ENCODE measurements around the gene USP22. TPM values are rescaled to one million over a fixed set of nuclear protein-coding genes. Genes with fewer than 3 reads are reported as not detected.

USP22 gene
- total and polyA plus RNA-seq, 2 of the 4 experiments (the other 2 are of a cell fraction): 161 to 319 TPM

DNA sequence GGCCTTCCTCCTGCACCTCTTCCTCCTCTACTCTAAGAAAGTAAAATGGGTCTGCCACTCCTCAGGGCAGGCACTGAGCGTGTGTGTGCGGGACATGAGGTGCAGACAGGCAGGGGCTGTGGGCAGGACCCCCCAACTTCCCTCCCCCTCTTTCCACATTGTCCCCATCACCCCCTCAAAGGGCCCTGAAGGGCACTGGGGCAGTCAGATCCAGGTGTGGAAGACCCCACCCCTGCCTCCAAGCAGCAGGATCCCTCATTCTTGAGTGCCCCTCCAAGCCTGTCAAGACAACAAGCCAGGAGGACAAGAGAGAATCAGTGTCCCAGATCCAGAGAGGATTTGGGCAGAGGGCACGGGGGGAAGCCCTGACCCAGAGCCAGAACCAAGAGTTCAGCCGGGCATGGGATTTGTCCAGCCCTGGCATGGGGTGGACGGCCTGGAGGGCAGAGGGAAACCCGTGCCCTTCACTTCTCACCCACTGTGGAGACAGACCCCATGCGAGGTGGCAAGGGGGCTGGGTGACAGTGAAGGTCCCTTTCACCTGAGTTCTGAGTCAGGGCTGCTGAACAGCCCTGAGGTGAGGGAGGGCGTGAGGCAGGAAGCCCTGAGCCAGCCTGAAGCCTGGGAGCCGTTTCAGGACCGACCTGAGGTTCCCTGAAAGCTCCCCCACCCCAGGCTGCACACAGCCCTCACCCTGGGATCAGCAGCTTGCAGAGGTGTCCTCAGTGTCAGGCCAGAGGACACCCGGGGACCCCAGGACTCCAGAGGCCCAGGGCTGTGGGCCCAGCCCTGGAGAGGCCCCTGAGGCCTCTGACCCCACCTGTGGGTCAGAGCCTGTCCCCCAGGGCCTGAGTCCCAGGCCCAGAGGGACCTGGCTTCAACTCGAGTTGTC is 45.8 kb downstream of the USP22 start:
- dilution Hi-C loops (cut with HindIII; ENCODE audit: low sequenced_read_pairs, unreplicated experiment): no loop called here
- intact Hi-C loops (cut with micrococcal nuclease): loop anchor here (10.0 kb wide), 1 partner anchor 772 kb away; no protein-coding TSS in a partner anchor
- in situ Hi-C loops (cut with MboI; ENCODE audit: low sequenced_read_pairs): loop anchor here (10.0 kb wide), 1 partner anchor 192 kb away; no protein-coding TSS in a partner anchor

More for the DNA sequence above, 45.8 kb downstream of the USP22 start:
- H3K4ac ChIP-seq (ENCODE audit: low read depth, low read length): no peak overlapping the region
- H3K4me3 ChIP-seq (ENCODE audit: insufficient read depth, low read depth, low read length): no peak overlapping the region
- WGBS, 2 experiments (ENCODE audit: extremely low coverage in 2 of 2, insufficient read length in 1 of 2): 80% methylated on average over 1 of the region's 12 CpGs; no CpG with 5 or more reads in 1 of the 2 experiments
- H3K9ac ChIP-seq (ENCODE audit: low read depth, low read length): no peak overlapping the region
- H2BK120ac ChIP-seq (ENCODE audit: low read depth, low read length): no peak overlapping the region
- H3K4me1 ChIP-seq (ENCODE audit: control insufficient read depth, insufficient read depth, low read length): peaks cover 7% of the 10 kb centered on the region; the same call in 1 of the 2 replicates
- H4K20me1 ChIP-seq (ENCODE audit: insufficient read depth, low read length): peaks cover 51% of the 10 kb centered on the region
- no peak overlapping the region for H2AFZ ChIP-seq (replicated peaks; ENCODE audit: low read length, poor library complexity)
- H3K36me3 ChIP-seq (ENCODE audit: control insufficient read depth, insufficient read depth, low read length): peaks cover 36% of the 10 kb centered on the region
- peaks cover 13 to 41% of the 10 kb centered on the region in 2 experiments for H3K79me1 ChIP-seq (ENCODE audit: low read depth in 1 of 2, low read length in 2 of 2)
- H3K56ac ChIP-seq (ENCODE audit: extremely low read depth, insufficient read depth, low read length): no peak overlapping the region
- ChIA-PET POLR2A (ENCODE audit: unreplicated experiment) (no interaction called here), CTCF (no interaction called here)
- BruUV-seq (replicated peaks): no TSS peak
- H4K8ac ChIP-seq (ENCODE audit: low read depth in 2 of 2, low read length in 2 of 2): no peak overlapping the region
- no peak overlapping the region for H3K4me2 ChIP-seq (ENCODE audit: low read depth, low read length)
- H3K27me3 ChIP-seq (ENCODE audit: control insufficient read depth, insufficient read depth, low read length): no peaks in the 10 kb centered on the region
- no peaks in the 10 kb centered on the region for H3K9me3 ChIP-seq (ENCODE audit: control insufficient read depth, insufficient read depth, low read length)
- H3K9me1 ChIP-seq (ENCODE audit: insufficient read depth, low read length): peaks cover 29% of the 10 kb centered on the region
- H4K91ac ChIP-seq (ENCODE audit: insufficient read depth, low read depth, low read length): no peak overlapping the region
- DNase-seq (no peak), ATAC-seq (ENCODE audit: low read depth) (no peak)
- no peak overlapping the region for H3K14ac ChIP-seq (replicated peaks; ENCODE audit: low read depth, low read length)
- H4K5ac ChIP-seq (ENCODE audit: low read depth, low read length): no peak overlapping the region
- no peak overlapping the region for H2BK20ac ChIP-seq (ENCODE audit: low read depth, low read length)
- no peak overlapping the region for H2AK5ac ChIP-seq (ENCODE audit: low read depth, low read length)
- H3K23ac ChIP-seq (ENCODE audit: low read depth, low read length): no peak overlapping the region
- H2BK5ac ChIP-seq (ENCODE audit: low read depth, low read length, poor library complexity, severe bottlenecking): no peak overlapping the region
- no peak overlapping the region for H2BK15ac ChIP-seq (ENCODE audit: low read depth, low read length)
- H3K27ac ChIP-seq (ENCODE audit: insufficient read depth, low read length): no peak overlapping the region
- H3K18ac ChIP-seq (ENCODE audit: low read depth, low read length): no peak overlapping the region
- TF ChIP-seq, protein P1, sequence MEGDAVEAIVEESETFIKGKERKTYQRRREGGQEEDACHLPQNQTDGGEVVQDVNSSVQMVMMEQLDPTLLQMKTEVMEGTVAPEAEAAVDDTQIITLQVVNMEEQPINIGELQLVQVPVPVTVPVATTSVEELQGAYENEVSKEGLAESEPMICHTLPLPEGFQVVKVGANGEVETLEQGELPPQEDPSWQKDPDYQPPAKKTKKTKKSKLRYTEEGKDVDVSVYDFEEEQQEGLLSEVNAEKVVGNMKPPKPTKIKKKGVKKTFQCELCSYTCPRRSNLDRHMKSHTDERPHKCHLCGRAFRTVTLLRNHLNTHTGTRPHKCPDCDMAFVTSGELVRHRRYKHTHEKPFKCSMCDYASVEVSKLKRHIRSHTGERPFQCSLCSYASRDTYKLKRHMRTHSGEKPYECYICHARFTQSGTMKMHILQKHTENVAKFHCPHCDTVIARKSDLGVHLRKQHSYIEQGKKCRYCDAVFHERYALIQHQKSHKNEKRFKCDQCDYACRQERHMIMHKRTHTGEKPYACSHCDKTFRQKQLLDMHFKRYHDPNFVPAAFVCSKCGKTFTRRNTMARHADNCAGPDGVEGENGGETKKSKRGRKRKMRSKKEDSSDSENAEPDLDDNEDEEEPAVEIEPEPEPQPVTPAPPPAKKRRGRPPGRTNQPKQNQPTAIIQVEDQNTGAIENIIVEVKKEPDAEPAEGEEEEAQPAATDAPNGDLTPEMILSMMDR (conservative IDR thresholded peaks at IDR 0.05; ENCODE audit: low read depth, low read length): no peak
- H2AK9ac ChIP-seq (replicated peaks; ENCODE audit: low read depth, low read length, poor library complexity): no peak overlapping the region
